Ovary (tissue), 9 donors: ENCODE measurements around the gene CYB5A. TPM values are rescaled to one million over a fixed set of nuclear protein-coding genes. Genes with fewer than 3 reads are reported as not detected.

ENCODE experiments used
- DNase-seq, 5 donors: peaks; one replicate each; pipeline ENCODE4 v3.0.0-alpha.2; 2019 to 2020
- H3K27ac ChIP-seq, 2 donors: fragments of 200-600 bp; one replicate each; pipeline versions ENCODE4 v1.5.1 to v1.8.0; 2019 to 2022
- H3K27me3 ChIP-seq: fragments of 200-600 bp; one replicate; pipeline ENCODE4 v1.8.0; 2022
- H3K36me3 ChIP-seq: fragments of 200-600 bp; sonication (generic); one replicate; pipeline ENCODE4 v1.5.1; 2019
- H3K4me1 ChIP-seq: one replicate; pipeline ENCODE4 v1.8.1; 2013; ENCODE audit warnings: mild to moderate bottlenecking, moderate library complexity; ENCODE audit not compliant: insufficient read depth
- H3K4me3 ChIP-seq: fragments of 200-600 bp; sonication (generic); one replicate; pipeline ENCODE4 v1.5.1; 2017
- H3K9me3 ChIP-seq, 2 donors: fragments of 200-600 bp in 1 of 2; sonication (generic) in 1 of 2; one replicate each; pipeline versions ENCODE4 v1.5.1 to v1.8.1; 2013 to 2019; ENCODE audit warnings: mild to moderate bottlenecking in 1 of 2, moderate library complexity in 1 of 2
- EP300 ChIP-seq: sonication (generic); formaldehyde crosslinking; IDR thresholded peaks from one replicate; pipeline ENCODE4 v1.6.1; 2017; ENCODE audit warnings: antibody characterized with exemption
- POLR2A ChIP-seq: fragments of 450-650 bp; IDR thresholded peaks from one replicate; pipeline ENCODE4 v1.6.1; 2017; ENCODE audit warnings: antibody characterized with exemption, mild to moderate bottlenecking, moderate library complexity
- WGBS, 3 donors: extraction: QIAGEN DNeasy Blood & Tissue Kit in 1 of 3; methylation state at CpG; one replicate each; pipeline versions ENCODE4 v1.1.5 to v1.1.7; 2013 to 2017; 5-methylcytosine and 5-hydroxymethylcytosine counted together
- intact Hi-C, 4 donors: fragments of 100-400 bp; cut with DNase I; formaldehyde crosslinking; loops; one replicate each; pipeline versions ENCODE4 v1.11.0 to v1.15.1; 2022 to 2023
- polyA plus RNA-seq, 2 donors: library from polyadenylated mRNA; stranded (reverse); fragments of 200-250 nt in 1 of 2; fragments of 350-450 nt in 1 of 2; fragmentation: Illumina TruSeq in 1 of 2; extraction: RNeasy Lipid Tissue Mini Kit (QIAGEN cat#74804) in 1 of 2; gene quantifications; one replicate each; pipeline ENCODE4 v1.2.3, GENCODE V29; 2013 to 2014
- total RNA-seq, 7 donors: library from RNA; depleted of rRNA in 2 of 7; stranded (reverse); fragments of >200 nt in 2 of 7; fragmentation: NEBNext Ultra II Directional in 3 of 7; extraction: Animal tissue kit (Norgen Biotek cat#: 25700) in 3 of 7; gene quantifications; one replicate each; pipeline versions ENCODE4 v1.1.0 to v1.2.4, GENCODE V29; 2016 to 2023
- TF ChIP-seq, protein P1 (sequence below), 3 donors: fragments of 450-650 bp in 2 of 3; fragments of 200-600 bp in 1 of 3; IDR thresholded peaks; one replicate each; pipeline versions ENCODE4 v1.5.1 to v1.8.0; 2016 to 2022; ENCODE audit warnings: antibody characterized with exemption in 3 of 3, mild to moderate bottlenecking in 1 of 3
- donor health status: DM: no; HTN: no; CAD: no; lungs with moderate emphysema.
- donor health status: DM: no; HTN: no; CAD: no.
- donor health status: Bipolar disorder and iron deficiency.
- donor health status: DM: yes; HTN: yes; CAD: no.
- donor health status: DM: no; HTN: no; CAD: no.
- donor health status: DM: yes; HTN: yes; CAD: no.

CYB5A gene
- total and polyA plus RNA-seq, 9 donors, result 158 to 454 (median 293) TPM

DNA sequence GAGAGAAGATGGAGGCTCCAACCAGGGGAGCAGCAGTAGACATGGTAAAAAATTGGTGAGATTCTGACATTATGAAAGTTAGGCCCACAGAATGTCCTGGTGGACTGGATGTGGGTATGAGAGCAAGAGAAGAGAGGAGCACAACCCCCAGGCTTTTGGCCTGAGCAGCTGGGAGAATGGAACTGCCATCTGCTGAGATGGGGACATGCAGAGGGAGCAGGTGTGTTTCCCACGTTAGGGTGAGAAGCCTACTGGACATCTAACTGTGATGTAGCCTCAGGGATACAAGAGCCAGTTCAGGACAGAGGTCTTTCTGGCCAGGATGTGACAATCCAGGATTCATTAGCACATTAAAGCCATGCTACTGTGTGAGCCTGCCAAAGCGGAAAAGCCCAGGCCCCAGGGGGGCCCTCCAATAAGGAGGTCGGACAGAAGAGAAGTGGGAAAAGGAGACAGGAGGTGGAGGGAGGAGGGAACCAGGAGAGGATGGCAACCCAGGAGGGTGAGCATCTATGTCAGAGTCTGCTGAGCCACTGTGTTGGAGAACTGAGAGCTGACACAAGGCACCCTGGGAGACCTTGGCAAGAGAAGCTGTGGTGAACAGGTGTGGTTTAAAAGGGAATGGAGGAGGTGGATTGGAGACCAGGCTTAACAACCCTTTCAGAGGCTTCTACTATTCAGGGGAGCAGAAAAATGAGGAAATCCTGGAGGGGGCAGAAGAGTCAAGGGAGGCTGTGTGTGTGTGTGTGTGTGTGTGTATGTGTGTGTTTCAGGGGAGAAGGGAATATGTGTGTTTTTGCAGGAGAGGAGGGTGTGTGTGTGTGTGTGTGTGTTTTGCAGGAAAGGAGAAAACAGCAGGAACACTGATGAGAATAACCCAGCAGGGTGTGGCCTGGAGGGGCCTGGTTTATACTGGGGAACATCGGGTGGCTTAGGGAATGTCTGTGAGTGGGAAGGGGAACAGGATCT is 10.5 kb downstream of the CYB5A start:
- H3K4me3 ChIP-seq, result no peak overlapping the region
- 73 to 79% (median 79%) methylated on average over 4 of the region's 4 CpGs for WGBS, 3 donors
- H3K27ac ChIP-seq, result no peak overlapping the region
- no peak for TF ChIP-seq POLR2A
- TF ChIP-seq EP300, result no peak
- TF ChIP-seq, protein P1, sequence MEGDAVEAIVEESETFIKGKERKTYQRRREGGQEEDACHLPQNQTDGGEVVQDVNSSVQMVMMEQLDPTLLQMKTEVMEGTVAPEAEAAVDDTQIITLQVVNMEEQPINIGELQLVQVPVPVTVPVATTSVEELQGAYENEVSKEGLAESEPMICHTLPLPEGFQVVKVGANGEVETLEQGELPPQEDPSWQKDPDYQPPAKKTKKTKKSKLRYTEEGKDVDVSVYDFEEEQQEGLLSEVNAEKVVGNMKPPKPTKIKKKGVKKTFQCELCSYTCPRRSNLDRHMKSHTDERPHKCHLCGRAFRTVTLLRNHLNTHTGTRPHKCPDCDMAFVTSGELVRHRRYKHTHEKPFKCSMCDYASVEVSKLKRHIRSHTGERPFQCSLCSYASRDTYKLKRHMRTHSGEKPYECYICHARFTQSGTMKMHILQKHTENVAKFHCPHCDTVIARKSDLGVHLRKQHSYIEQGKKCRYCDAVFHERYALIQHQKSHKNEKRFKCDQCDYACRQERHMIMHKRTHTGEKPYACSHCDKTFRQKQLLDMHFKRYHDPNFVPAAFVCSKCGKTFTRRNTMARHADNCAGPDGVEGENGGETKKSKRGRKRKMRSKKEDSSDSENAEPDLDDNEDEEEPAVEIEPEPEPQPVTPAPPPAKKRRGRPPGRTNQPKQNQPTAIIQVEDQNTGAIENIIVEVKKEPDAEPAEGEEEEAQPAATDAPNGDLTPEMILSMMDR (IDR thresholded peaks at IDR 0.05), result no peak
- no peaks in the 10 kb centered on the region for H3K36me3 ChIP-seq
- H3K9me3 ChIP-seq, result no peaks in the 10 kb centered on the region
- peaks cover 30% of the 10 kb centered on the region for H3K4me1 ChIP-seq
- DNase-seq, result no peak
- intact Hi-C loops, result loop anchor here in 1 of 4 donors (10.0 kb wide), 1 partner anchor 46 kb away; no protein-coding TSS in a partner anchor
- H3K27me3 ChIP-seq, result no peaks in the 10 kb centered on the region

DNA sequence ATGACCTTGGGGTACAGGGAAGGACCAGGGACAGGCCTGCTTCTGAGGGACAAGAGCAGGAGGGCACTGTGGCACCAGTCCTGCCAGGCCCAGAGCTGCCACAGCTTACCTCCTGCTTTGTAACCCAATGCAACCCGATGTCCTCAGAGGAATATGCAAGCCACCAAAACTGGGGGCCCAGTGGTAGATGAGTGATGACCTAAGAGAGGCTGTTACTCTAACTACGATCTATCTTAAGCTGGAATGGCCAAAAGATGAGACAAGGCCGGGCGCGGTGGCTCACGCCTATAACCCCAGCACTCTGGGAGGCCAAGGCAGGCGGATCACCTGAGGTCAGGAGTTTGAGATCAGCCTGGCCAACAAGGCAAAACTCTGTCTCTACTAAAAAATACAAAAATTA is 12.8 kb downstream of the CYB5A start:
- H3K27me3 ChIP-seq, result no peaks in the 10 kb centered on the region
- TF ChIP-seq POLR2A (no peak), EP300 (no peak)
- TF ChIP-seq, protein P1 (IDR thresholded peaks at IDR 0.05), result no peak
- no peak for DNase-seq
- intact Hi-C loops, result no loop called here
- WGBS, 3 donors, result 96 to 97% (median 97%) methylated on average over 7 of the region's 7 CpGs
- no peaks in the 10 kb centered on the region for H3K9me3 ChIP-seq
- no peak overlapping the region for H3K27ac ChIP-seq
- H3K4me3 ChIP-seq, result no peak overlapping the region
- peaks cover 26% of the 10 kb centered on the region for H3K4me1 ChIP-seq
- H3K36me3 ChIP-seq, result no peaks in the 10 kb centered on the region

DNA sequence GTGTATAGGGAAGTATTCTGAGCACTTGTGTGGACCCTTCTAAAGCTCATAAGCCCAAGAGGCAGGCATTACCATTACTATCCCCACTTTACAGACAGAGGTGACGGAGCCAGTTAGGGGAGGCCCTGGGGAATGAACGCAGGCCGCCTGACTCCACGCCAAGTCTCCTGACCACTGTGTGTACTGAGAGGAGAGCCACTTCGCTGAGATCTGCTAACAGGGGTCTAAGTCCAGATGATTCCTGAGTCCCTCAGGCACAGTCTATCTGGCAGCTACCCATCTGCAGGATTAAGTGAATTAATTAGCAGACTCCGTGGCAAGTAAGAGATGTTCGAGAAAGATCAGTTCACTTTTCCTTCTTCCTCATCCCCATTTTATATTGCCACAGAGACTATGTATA is 13.7 kb downstream of the CYB5A start:
- 87 to 93% (median 92%) methylated on average over 7 of the region's 7 CpGs for WGBS, 3 donors
- TF ChIP-seq, protein P1 (IDR thresholded peaks at IDR 0.05), result no peak
- no peak for TF ChIP-seq POLR2A
- TF ChIP-seq EP300, result no peak
- no peak for DNase-seq
- no peaks in the 10 kb centered on the region for H3K27me3 ChIP-seq
- H3K4me1 ChIP-seq, result peaks cover 21% of the 10 kb centered on the region
- H3K9me3 ChIP-seq, result no peaks in the 10 kb centered on the region
- H3K4me3 ChIP-seq, result no peak overlapping the region
- no peaks in the 10 kb centered on the region for H3K36me3 ChIP-seq
- intact Hi-C loops, result no loop called here
- H3K27ac ChIP-seq, result no peak overlapping the region

DNA sequence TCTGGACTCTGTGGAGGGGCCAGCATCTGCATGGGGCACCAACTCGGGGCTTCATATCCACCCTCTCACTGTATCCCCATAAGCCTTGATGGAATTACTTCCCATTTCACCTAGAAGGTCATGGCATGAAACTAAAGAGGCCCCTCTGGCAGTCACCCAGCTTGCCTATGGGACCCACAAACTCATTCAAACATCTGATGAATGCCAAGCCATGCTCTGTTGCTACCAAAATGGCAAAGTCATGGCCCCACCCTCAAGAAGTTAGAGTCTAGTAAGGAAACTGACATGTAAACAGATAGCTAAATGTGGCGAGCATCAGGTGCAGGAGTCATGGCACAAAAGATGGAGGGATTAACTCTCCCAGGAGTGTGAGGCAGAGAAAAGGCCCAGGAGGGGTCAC is 14.5 kb downstream of the CYB5A start:
- no peak for TF ChIP-seq EP300
- no peak for TF ChIP-seq POLR2A
- TF ChIP-seq, protein P1 (IDR thresholded peaks at IDR 0.05), result no peak
- no peak for DNase-seq
- Histone ChIP-seq H3K36me3 (no peaks in the 10 kb centered on the region), H3K9me3 (no peaks in the 10 kb centered on the region), H3K4me1 (peaks cover 18% of the 10 kb centered on the region), H3K27me3 (no peaks in the 10 kb centered on the region), H3K4me3 (no peak overlapping the region), H3K27ac (no peak overlapping the region)
- intact Hi-C loops, result no loop called here
- WGBS, 3 donors, result 88 to 96% (median 89%) methylated on average over 2 of the region's 2 CpGs
